ENCODE measurements around the gene LRRC10B. TPM values are rescaled to one million over a fixed set of nuclear protein-coding genes. Genes with fewer than 3 reads are reported as not detected.

The LRRC10B gene
- total RNA-seq (2014; rRNA removed; shearing (Covaris generic)): not detected in 2 replicates

GRCh38 chr11:61507962-61508861, at the start of gene LRRC10B:
Gene LRRC10B, plus strand, starts transcription at chr11:61508749. Its CDS starts 250 bp downstream, at chr11:61508999.

Small RNAs within 50 kb of the gene (small RNA-seq; reads per million reads assigned to genes)
- gene MIR4488: not detected

Other genes with a start within 250 kb of the LRRC10B start
- gene VWCE, start 213.4 kb upstream of the LRRC10B start, total RNA-seq (2014; rRNA removed; shearing (Covaris generic)): 0.94 and 1.9 TPM in 2 replicates
- 273 and 282 TPM in 2 replicates for gene DDB1, start 175.6 kb upstream of the LRRC10B start, total RNA-seq (2014; rRNA removed; shearing (Covaris generic))
- gene TKFC, start 175.5 kb upstream of the LRRC10B start, total RNA-seq (2014; rRNA removed; shearing (Covaris generic)): 81.3 and 98.6 TPM in 2 replicates
- gene CYB561A3, start 146.9 kb upstream of the LRRC10B start, total RNA-seq (2014; rRNA removed; shearing (Covaris generic)): 25.6 and 30.3 TPM in 2 replicates
- gene TMEM138, start 146.4 kb upstream of the LRRC10B start, total RNA-seq (2014; rRNA removed; shearing (Covaris generic)): 32.2 and 32.9 TPM in 2 replicates
- gene TMEM216, start 116.2 kb upstream of the LRRC10B start, total RNA-seq (2014; rRNA removed; shearing (Covaris generic)): 9.3 and 10.7 TPM in 2 replicates
- gene CPSF7, start 78.8 kb upstream of the LRRC10B start, total RNA-seq (2014; rRNA removed; shearing (Covaris generic)): 41.5 and 55.5 TPM in 2 replicates
- gene SDHAF2, start 78.6 kb upstream of the LRRC10B start, total RNA-seq (2014; rRNA removed; shearing (Covaris generic)): 45.7 and 53.0 TPM in 2 replicates
- gene SYT7, start 72.3 kb downstream of the LRRC10B start, total RNA-seq (2014; rRNA removed; shearing (Covaris generic)): 0.45 and 1.2 TPM in 2 replicates
- gene DAGLA, start 171.6 kb downstream of the LRRC10B start, total RNA-seq (2014; rRNA removed; shearing (Covaris generic)): 2.7 and 3.8 TPM in 2 replicates
- gene MYRF, start 243.9 kb downstream of the LRRC10B start, total RNA-seq (2014; rRNA removed; shearing (Covaris generic)): 3.1 and 4.8 TPM in 2 replicates